GM19328 (cell line): ENCODE data around the gene TBX15.

Source experiments
- ATAC-seq: cut with Tn5 transposase; IDR thresholded peaks from one replicate; pipeline ENCODE4 v1.9.1; 2021; ENCODE audit warnings: mild to moderate bottlenecking, moderate library complexity; ENCODE audit not compliant: unreplicated experiment

Gene TBX15

DNA sequence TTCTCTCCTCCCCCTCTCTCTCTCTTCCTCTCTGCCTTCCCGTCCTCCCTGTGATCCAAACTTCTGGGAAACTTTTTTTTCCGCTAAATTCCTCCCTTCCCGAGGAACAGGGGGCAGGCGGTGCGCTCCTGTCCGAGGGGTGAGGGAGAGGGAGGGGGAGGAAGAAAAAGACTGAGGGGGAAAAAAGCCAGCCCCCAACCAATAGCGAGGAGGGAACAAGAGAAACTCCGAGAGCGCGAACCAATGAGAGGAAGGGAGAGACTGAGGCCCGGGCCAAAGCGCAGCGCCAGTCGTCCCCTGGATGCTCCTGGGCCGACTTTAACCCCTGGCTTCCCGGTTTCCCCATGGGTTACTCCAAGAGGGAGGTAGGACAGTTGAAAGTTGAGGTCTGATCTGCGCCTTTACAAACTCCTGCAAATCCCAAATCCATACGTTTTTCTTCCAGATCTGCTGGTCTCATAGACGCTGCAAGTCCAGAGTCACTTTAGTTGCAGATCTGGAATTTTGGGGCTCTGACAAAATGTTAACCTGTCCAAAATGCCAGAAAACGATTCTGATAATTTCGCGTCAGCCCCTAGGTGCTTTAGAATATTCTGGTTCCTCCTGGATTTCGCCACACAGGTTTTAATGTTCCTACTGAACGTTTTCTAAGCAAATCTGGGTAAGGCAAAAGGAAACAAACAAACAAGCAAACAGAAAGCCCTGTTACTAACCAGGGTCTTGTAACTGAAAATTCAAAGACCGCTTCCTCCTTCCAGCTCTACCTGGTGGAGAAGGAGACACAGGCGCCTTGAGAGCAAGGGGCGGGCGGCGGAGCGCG, at the start of gene TBX15:
TBX15 (minus strand) TSS at position 158 of the 820 bp plus-strand sequence. CDS start 548 bp downstream, outside the sequence.
- no peak for ATAC-seq

DNA sequence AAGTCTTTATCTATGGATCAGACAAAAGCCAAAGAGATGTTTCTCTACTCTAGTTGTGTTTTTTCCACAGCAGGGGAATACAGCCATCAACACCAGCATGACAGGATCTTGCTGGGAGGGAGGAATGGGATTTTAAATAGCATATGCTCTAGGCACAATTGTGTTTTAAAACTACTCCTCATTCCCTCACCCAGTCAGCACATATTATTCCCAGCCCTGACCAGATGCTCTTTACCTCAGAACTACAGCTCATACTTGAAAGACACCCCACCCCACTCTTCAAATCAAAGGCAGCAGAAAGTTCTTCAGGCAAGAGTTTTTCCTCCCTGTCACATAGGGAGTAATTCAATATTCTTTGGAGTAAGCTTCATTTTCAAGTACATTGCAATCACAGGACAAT, 46.2 kb upstream of the TBX15 start:
- no peak for ATAC-seq

DNA sequence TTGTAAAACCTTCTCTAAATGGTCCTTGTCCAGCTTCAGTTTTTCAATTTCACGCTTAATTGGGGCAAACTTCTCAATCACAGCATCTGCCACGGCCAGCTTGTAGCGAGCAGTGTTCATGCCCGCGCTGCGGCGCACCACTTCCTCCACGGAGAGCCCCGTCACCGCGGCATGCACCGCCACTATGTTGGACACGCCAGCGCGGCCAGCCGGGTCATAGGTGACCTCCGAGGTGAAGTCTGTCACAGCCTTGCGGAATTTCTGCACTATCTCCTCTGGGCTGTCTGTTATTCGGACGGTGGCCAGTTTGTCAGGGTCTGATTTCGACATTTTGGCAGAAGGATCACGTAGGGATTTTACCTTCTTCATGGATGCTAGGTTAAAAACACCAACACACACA, 44.8 kb upstream of the TBX15 start:
- no peak for ATAC-seq

DNA sequence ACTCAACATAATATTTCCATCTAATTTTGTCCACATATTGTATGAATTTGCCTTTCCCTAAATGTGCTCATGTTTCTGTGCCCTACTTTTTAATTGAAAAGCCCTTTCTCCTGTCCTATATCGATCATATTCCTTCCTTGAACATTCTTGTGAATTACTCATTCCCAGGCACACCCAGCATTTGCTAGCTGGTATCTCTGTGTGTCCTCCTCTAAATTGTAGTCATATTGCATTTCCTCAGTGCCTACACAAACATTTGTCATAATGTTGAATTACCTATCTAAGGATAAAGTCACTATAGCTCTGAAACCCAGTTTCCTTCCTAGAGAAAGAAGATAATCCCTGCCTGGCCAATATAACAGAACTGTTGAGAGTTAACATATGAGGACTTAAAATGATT, 39.6 kb upstream of the TBX15 start:
- no peak for ATAC-seq

DNA sequence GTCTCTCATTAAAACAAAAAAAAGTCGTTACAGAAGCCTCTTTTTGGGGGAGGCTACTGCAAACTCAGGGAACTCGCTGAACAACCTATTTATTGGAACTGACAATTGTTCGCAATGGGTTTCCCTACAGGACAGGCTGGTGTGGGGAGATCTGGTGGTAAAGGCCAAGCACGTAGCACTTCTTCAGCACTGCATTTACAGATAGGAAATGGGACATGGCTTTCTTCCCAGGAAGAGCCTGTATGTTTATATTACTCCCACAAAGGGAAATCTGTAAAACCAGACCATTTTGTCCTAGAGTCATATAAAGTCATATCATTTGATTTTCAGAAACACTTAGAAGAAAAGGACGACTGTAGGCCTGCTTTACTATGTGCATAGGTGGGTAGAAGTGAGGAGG, 38.8 kb upstream of the TBX15 start:
- no peak for ATAC-seq

DNA sequence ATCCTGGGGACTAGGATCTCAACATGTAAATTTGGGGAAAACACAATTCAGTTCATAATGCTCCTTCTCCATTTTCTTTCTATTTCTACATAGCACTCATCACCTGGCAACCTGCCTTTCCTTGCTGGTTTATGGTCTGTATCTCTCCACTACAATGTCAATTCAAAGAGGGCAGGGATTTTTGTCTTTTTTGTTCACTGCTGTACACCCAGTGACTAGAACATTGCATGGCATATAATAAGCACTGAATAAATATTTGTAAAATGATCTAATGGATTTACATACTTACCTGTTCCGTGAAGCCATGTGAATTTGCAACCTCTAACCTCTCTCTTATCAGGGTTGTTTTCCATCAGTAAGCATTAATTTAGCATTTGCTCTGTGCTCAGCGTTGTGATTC, 27.4 kb upstream of the TBX15 start:
- ATAC-seq: no peak

DNA sequence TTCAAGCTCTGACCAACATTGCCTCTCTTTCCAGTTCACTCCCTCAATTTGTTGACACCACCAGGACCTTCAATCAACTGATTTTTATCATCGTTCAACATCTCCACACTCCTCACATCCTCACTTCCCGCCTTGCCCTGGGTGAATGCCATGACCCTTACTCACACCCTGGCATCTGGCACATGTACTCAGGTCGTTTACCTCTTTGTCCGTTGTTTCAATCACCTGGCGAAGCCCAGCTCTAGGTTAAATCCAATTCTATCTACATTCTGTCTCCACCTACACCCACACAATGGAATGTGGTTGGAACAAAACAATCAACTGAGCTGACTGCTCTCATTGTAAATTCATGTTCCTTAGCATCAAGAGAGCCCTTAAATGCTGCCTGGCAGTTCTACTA, 24.2 kb upstream of the TBX15 start:
- ATAC-seq: no peak

DNA sequence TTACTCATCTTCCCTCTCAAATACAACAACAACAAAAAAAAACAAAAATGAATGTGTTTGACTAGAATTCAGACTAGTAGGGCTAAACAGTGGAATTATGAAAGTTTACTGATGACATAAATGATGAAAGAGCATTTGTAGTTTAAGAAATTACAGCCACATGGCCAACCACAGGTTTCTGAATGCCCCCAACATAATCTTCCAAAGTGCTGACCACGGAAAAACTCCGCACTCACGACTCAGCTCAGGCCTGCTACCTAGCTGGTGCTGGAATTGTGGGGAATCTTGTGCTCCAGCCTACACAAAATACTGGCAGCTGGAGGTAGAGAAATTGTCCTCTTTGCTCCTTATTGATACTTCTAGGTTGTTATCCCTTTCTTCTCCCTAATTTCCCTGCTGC, 23.6 kb upstream of the TBX15 start:
- ATAC-seq: no peak

DNA sequence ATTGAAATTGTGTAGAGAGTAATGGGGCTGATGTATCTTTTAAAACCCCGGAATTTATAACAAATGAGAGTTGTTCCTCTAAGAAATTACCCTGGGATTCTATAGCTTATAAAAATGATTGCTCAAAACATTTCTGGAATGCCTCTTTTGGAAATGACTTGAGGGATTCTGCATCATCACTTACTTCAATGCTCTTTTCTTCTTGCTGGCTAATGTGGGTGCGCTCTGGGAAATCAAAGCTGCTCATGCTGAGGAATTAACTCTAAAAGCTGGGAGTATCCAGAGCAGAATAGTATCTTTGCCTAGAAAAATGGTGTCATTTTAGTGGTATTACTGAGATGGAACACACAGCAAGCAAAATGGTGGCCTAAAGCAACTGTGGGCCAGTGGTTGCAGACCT, 23.0 kb upstream of the TBX15 start:
- ATAC-seq: no peak

DNA sequence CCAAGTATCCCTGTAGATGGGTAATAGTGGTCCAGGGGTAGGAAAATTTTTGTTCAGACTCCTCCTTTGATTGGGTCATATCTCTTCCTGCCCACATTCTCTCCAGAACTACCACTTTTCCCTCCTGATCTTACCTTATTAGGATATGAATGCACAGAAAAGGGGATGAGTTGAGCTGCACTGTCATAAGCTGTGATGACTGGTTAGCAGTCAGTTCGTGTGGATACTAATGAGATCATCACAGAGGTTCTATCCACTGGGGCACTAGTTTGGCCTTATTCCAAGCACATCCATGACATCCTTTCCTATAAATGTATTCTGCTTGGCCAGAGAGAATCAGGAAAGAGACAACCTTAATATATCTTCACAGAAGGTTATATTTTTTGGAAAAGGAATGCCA, 22.1 kb upstream of the TBX15 start:
- no peak for ATAC-seq

DNA sequence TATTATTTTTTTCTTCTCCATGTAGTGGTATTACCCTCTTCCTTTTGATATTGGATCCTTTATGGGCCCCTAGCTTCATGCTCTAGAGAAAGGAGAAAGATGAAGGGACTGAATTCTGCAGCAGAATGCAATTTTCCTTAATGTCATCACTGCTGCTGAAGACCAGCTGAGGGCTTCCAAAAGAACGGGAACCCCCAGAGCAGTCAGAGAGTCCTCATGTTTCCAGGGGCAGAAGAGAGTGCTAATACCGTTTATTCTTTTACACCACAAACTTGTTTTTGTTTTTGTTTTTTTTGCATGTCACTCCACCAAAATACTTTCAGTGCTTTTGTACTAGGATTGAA, 21.1 kb upstream of the TBX15 start:
- ATAC-seq: no peak

DNA sequence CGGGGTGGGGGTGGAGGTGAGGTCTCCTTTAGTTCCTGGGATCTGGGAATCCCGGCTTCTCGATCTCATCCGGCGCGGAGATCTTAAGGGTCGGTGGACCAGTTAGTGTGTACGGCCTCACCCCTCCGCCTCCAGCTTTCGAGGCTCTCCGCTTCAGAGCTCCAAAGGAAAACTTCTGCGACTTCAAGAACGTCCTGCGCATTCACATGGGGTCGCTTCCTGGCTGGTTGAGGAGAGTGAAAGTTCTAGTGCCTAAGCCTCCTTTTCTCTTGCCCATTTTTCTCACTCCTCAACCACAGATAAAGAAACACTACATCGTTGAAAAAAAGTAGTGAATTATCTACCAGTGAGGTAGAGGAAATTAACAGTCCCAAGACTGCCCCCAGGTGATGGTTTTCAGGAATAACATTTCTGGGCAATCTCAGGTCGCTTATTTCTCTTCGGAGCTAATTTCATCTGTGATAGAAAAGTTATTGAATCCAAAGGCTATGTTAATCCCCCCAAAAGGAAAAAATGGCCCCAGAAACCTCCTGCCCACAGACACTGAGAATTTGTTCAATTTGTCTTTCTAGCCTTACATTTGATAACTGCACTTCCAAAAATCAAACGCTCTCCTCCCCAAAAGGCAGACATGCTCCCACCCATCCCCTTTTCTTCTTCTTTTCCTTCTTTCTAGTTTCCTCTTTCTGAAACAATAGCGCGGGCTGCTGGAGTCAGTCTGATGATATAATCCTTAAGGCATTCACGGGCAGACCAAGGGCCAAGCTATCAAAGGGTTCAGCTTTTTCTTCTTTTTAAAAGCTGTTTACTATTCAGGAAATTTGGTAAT, 20.6 kb upstream of the TBX15 start:
- no peak for ATAC-seq

DNA sequence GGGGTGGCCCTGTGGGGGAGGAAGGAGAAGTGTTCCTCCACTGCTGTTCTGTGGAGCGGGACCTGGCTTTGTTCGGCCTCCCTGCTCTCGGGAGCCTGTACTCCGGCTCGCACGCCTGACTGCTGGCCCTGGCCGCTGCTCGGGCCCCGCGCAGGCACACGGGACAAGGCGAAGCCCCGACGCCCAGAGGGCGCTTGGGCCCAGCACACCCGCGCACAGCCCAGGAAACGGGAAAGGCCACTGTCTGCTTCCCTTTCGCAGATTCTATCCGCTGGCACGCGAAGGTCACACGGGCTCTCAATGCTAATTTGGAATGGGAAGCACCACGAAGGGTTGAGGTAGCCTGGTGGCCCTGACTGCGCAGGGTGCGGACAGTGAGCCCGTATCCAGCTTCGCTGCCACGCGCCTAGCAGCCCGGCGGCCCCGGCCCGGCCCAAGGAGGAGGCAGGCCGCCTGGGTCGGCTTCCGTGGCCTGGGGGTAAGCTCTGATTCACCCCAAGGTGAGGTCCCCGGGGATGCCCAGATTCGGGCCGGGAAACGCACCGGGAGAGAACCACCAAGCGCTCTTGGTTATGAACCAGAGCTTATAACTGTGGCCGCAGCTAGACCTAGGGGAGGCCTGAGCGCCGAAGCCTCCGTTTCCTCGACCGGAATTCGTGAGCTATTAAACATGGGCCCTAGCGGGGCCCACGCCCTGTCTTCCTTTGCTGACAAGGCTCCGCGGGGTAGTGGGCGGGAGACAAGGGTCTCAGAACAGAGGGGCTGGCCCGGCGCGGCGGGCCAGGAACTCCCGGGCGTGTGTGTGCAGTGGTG, 19.7 kb upstream of the TBX15 start:
- ATAC-seq: no peak

DNA sequence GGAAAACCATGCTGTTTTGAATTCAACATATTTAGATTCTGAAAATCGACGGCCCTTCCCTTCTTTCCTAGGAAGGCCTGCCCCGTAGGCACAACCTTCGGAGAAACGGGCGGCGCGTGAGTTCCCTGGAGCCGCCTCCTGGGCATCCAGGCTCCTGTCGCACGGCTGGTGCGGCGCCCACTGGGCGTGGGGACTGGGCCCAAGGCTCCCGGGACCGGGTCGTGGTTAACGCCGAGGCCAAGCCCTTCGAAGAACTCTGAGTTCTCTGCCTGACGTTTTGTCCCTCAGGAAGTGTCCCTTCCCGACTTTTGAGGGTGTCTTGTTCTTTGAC, 19.2 kb upstream of the TBX15 start:
- ATAC-seq: no peak

DNA sequence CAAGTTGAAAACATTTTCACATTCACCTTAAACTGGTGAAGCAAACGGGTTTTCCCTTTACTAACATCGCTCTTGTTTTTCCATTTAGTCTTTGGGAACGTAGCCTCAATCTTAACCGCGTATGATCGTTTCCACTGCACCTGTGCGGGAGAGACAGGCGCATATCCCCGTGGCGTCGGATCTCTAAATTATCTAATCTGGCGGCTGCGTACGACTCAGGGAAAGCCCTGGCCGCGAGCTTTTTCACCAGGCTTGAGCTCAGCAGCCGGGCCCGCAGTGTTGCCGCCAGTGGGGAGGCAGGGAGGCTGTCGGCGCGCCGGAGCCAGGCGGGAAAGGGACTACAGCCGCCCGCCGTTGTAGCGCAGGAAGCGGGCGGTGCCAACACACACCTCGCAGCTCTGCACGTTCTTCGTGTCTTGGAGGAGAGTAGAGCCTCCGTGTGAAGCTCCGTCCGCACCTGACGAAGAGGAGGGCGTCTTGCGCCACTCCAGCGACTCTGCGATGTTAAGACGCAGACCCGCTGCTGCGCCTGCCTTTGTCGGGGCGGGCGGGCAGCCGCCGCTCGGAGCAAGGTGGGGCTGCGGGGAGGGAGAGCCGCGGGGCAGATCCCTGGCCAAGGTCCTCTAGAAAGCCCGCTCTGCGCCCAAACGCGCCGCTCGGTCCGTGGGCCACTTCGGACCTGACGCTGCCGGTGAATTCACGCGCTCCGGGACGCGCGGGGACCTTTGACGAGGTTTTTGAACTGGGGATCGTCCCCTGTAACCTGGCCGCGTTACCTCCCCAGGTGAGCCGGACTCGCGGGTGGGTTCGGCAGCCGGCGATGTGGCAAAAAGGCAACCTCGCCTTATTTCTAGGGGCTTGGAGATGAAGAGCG, 18.5 kb upstream of the TBX15 start:
- no peak for ATAC-seq

DNA sequence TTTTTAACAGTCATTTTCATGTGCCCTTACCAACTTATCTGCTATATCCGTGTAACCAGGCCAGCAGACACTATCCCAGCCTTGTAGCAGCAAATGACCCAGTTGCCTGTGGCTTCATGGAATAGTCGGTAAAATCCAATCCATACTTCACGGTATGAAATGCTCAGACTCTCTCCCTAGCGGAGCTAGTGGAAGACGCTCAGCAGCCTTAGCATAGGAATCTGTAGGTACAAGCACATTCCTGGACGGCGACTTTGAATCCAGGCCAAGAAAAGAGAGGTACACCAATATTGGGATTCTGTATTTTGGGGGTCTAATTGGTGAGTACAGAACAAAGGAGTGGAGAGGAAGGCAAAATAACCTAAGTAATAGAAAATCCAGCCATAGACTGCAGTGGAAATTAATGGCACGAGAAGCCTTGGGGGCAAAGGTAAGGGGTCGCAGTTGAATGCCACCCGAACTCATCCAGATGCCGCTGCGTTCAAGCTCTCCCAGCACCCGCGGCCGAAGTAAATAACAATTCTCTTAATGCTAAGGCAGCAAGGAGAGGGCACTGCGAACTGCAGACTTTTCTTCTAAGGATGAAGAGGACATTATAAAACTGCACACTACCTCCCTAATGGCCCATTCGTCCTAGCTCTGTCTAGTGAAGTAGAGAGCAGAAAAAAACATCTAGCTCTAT, 17.7 kb upstream of the TBX15 start:
- no peak for ATAC-seq

DNA sequence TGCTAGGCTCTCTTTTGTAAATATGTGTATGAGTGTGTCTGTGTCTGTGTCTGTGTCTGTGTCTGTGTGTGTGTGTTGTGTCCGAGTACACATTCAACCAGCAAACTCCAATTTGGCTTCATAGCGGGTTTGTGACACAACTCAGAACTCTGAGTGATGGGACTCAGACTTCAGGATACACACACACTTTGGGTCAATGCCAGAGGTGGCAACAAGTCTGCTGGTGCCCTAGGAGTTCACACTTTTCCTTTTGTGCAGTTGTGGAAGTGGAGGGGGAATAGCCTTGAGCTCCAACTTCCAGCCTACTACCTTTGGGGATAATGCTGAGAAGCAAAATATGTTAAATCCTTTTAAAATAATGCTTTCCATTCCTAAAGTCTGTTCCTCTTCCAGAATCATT, 16.6 kb upstream of the TBX15 start:
- no peak for ATAC-seq

DNA sequence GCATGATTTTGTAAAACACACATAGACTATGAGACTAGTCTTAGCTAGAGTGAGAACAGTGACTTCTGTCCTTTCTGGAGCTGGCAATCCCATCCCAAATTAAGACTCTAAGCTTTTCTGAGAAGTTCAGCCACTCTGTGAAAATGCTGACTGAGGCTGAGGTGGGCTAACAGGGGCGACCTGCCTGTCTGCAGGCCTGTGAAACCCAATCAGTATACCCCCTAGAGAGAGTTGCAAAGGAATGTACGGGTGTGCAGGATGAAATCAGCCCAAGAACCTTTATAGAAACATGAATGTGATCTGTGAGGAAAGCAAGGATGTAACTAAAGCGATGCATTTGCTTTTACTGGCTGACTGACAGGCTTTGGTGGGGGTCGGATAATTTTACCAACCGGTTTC, 16.0 kb upstream of the TBX15 start:
- ATAC-seq: no peak

DNA sequence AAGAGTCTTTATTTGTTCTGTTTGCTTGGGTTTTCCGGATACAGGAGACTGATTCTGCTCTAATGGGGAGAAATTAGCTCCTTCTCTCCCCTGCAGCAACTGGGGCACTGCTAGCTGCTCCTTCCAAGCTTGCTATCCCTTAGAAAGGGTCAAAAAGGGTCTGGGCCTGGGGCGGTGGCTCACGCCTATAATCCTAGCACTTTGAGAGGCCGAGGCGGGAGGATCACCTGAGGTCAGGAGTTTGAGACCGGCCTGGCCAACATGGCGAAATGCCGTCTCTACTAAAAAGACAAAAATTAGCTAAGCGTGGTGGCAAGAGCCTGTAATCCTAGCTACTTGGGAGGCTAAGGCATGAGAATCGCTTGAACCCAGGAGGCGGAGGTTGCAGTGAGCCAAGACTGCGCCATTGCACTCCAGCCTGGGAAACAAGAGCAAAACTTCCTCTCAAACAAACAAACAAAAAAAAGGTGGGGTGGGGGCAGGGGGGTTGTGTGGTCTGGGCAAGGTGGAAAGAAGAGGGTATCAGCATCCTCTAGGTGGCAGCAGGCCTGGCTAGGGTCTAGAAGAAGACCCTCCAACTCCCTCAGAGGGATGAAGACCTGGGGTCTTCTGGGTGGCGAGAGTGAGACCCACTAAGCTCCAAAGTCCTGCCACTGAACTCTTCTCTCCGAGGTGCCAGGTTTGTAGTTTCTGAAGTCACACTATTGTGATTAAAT, 15.4 kb upstream of the TBX15 start:
- no peak for ATAC-seq
